ENCODE data around the gene CYS1. TPM values are rescaled to one million over a fixed set of nuclear protein-coding genes. Genes with fewer than 3 reads are reported as not detected.

CYS1 gene
- total and polyA plus RNA-seq, 11 donors, result 0.42 to 9.1 (median 2.5) TPM

- H3K4me3 ChIP-seq, result peak within 1 kb of the TSS; percentile 35 to 79 (median 54)
- TF ChIP-seq CTCF (IDR thresholded peaks at IDR 0.05), result peak in 2 of 12 donors; percentile 8 to 11
- no peak for TF ChIP-seq POLR2A (IDR thresholded peaks at IDR 0.05)
- peak; percentile 92 to 96 (median 94) for DNase-seq
- peaks cover 8 to 24% (median 12%) of the 10 kb centered on the region in 9 donors for H3K27me3 ChIP-seq
- no peaks in the 10 kb centered on the region for H3K9me3 ChIP-seq
- ATAC-seq, result peak; percentile 90 to 94 (median 93)
- H3K4me1 ChIP-seq, result peaks cover 10 to 66% (median 21%) of the 10 kb centered on the region in 12 donors
- intact Hi-C loops (cut with DNase I), result loop anchor here in 9 of 10 donors (1.0 to 10.0 kb wide), 10 partner anchors 180 to 545 kb away; partner anchors contain the start of gene HPCAL1 (in 4 of the 9)
- 0 to 1% (median 0%) methylated on average over 39 to 81 of the region's 81 CpGs for WGBS, 4 donors
- H3K36me3 ChIP-seq, result no peaks in the 10 kb centered on the region
- no peak within 1 kb of the TSS for H3K27ac ChIP-seq
Observed at GRCh38 chr2:10122500-10123280, 42.5 kb upstream of the CYS1 start, which contains the start of gene RRM2. RRM2 (plus strand) TSS chr2:10122739; CDS start chr2:10122799, 60 bp downstream.

- TF ChIP-seq CTCF (IDR thresholded peaks at IDR 0.05) (no peak), POLR2A (IDR thresholded peaks at IDR 0.05) (no peak)
- DNase-seq (no peak), ATAC-seq (no peak)
- intact Hi-C loops (cut with DNase I), result loop anchor here in 8 of 10 donors (5.0 to 10.0 kb wide), 8 partner anchors 181 to 546 kb away; partner anchors contain the start of gene HPCAL1 (in 4 of the 8)
- H3K9me3 ChIP-seq, result no peaks in the 10 kb centered on the region
- peak overlapping the region in 10 of 12 donors; percentile 12 to 81 (median 62) for H3K27ac ChIP-seq
- no peaks in the 10 kb centered on the region for H3K36me3 ChIP-seq
- H3K27me3 ChIP-seq, result peaks cover 8 to 24% (median 12%) of the 10 kb centered on the region in 9 donors
- WGBS, 4 donors, result 30 to 38% (median 35%) methylated on average over 13 of the region's 13 CpGs
- H3K4me1 ChIP-seq, result peaks cover 10 to 57% (median 21%) of the 10 kb centered on the region in 12 donors
- H3K4me3 ChIP-seq, result peak overlapping the region; percentile 42 to 79 (median 64)
Observed at GRCh38 chr2:10120877-10121574, 40.8 kb upstream of the CYS1 start.

- peaks cover 8 to 24% (median 12%) of the 10 kb centered on the region in 9 donors for H3K27me3 ChIP-seq
- H3K36me3 ChIP-seq, result no peaks in the 10 kb centered on the region
- ATAC-seq, result peak; percentile 90 to 96 (median 96)
- intact Hi-C loops (cut with DNase I), result loop anchor here in 8 of 10 donors (5.0 to 10.0 kb wide), 8 partner anchors 182 to 547 kb away; partner anchors contain the start of gene HPCAL1 (in 4 of the 8)
- peak overlapping the region in 10 of 12 donors; percentile 12 to 81 (median 62) for H3K27ac ChIP-seq
- H3K9me3 ChIP-seq, result no peaks in the 10 kb centered on the region
- H3K4me1 ChIP-seq, result peaks cover 10 to 51% (median 21%) of the 10 kb centered on the region in 12 donors
- H3K4me3 ChIP-seq, result peak overlapping the region; percentile 42 to 79 (median 64)
- no peak for TF ChIP-seq CTCF (IDR thresholded peaks at IDR 0.05)
- TF ChIP-seq POLR2A (IDR thresholded peaks at IDR 0.05), result peak in 1 of 2 donors; percentile 62
- WGBS, 4 donors, result 0 to 1% (median 1%) methylated on average over 48 to 60 of the region's 60 CpGs
- peak; percentile 93 to 97 (median 96) for DNase-seq
Observed at GRCh38 chr2:10120158-10120876, 40.1 kb upstream of the CYS1 start.
